HEK293 (cell line): ENCODE data around the gene AURKB.

Experiments
- CTCF ChIA-PET: fragments of 350-600 bp; formaldehyde crosslinking; extraction: SDS; loops from one replicate; lab custom pipeline; 2021; ENCODE audit warnings: antibody characterized with exemption; lab: Yijun Ruan, JAX
- POLR2A ChIA-PET: fragments of 300-600 bp; formaldehyde crosslinking; extraction: SDS; loops from one replicate; lab custom pipeline; 2020; ENCODE audit warnings: antibody characterized with exemption, inconsistent platforms; lab: Yijun Ruan, JAX
- H3K27ac ChIP-seq: fragments of 200-500 bp; sonication (Bioruptor generic); 2 replicates; pipeline ENCODE4 v1.5.1; 2014; ENCODE audit warnings: low read depth, low read length, control low read depth, inconsistent platforms; ENCODE audit errors: extremely low read depth
- H3K36me3 ChIP-seq, 2 experiments: fragments of 200-500 bp in 1 of 2; sonication (Bioruptor generic) in 1 of 2; 1 replicate in 1 of 2; 2 replicates in 1 of 2; pipeline ENCODE4 v1.5.1; 2014 to 2017; ENCODE audit warnings: inconsistent platforms in 2 of 2, low read length in 2 of 2; ENCODE audit not compliant: control insufficient read depth in 2 of 2, insufficient read depth in 1 of 2
- H3K4me1 ChIP-seq: fragments of 200-500 bp; sonication (Bioruptor generic); 2 replicates; pipeline ENCODE4 v1.5.1; 2014; ENCODE audit warnings: mild to moderate bottlenecking, low read length, inconsistent platforms; ENCODE audit not compliant: control insufficient read depth, insufficient read depth
- H3K4me3 ChIP-seq: 2 replicates; pipeline ENCODE4 v1.5.1; 2011; ENCODE audit warnings: low read depth, mild to moderate bottlenecking, control low read depth, low read length, moderate library complexity
- H3K9me3 ChIP-seq: fragments of 200-500 bp; sonication (Bioruptor generic); 2 replicates; pipeline ENCODE4 v1.5.1; 2014; ENCODE audit warnings: low read depth, low read length, inconsistent platforms; ENCODE audit not compliant: control insufficient read depth, insufficient read depth
- GLI4 ChIP-seq: fragments of 450-650 bp; formaldehyde crosslinking; IDR thresholded peaks from 2 replicates; pipeline ENCODE4 v1.5.1; 2016; ENCODE audit warnings: missing biosample characterization, missing genetic modification characterization
- GLIS1 ChIP-seq: fragments of 450-650 bp; formaldehyde crosslinking; IDR thresholded peaks from 2 replicates; pipeline ENCODE4 v1.5.1; 2016; ENCODE audit warnings: missing biosample characterization, missing genetic modification characterization
- IKZF3 ChIP-seq: fragments of 450-650 bp; IDR thresholded peaks from 2 replicates; pipeline ENCODE4 v1.5.0; 2018; ENCODE audit warnings: missing biosample characterization, mild to moderate bottlenecking, missing genetic modification characterization, moderate library complexity
- KLF17 ChIP-seq: fragments of 450-650 bp; formaldehyde crosslinking; IDR thresholded peaks from 2 replicates; pipeline ENCODE4 v1.5.1; 2016; ENCODE audit warnings: missing biosample characterization, missing genetic modification characterization
- MYNN ChIP-seq: fragments of 450-650 bp; formaldehyde crosslinking; IDR thresholded peaks from 2 replicates; pipeline ENCODE4 v1.5.1; 2016; ENCODE audit warnings: missing biosample characterization, missing genetic modification characterization, borderline replicate concordance
- OVOL3 ChIP-seq: fragments of 450-650 bp; formaldehyde crosslinking; IDR thresholded peaks from 2 replicates; pipeline ENCODE4 v1.5.1; 2016; ENCODE audit warnings: missing biosample characterization, missing genetic modification characterization
- PRDM6 ChIP-seq: fragments of 450-650 bp; formaldehyde crosslinking; IDR thresholded peaks from 2 replicates; pipeline ENCODE4 v1.5.1; 2017; ENCODE audit warnings: missing biosample characterization, missing genetic modification characterization
- SALL2 ChIP-seq: fragments of 450-650 bp; formaldehyde crosslinking; IDR thresholded peaks from 2 replicates; pipeline ENCODE4 v1.5.0; 2017; ENCODE audit warnings: missing biosample characterization, mild to moderate bottlenecking, missing genetic modification characterization, borderline replicate concordance
- TRIM28 ChIP-seq: IDR thresholded peaks from 2 replicates; pipeline ENCODE4 v1.6.1; 2011; ENCODE audit warnings: low read length, control low read depth, borderline replicate concordance
- ZEB2 ChIP-seq: fragments of 450-650 bp; formaldehyde crosslinking; IDR thresholded peaks from 2 replicates; pipeline ENCODE4 v1.5.1; 2016; ENCODE audit warnings: missing biosample characterization, missing genetic modification characterization
- ZIC2 ChIP-seq: fragments of 450-650 bp; formaldehyde crosslinking; IDR thresholded peaks from 2 replicates; pipeline ENCODE4 v1.5.1; 2016; ENCODE audit warnings: missing biosample characterization, missing genetic modification characterization
- ZNF133 ChIP-seq: fragments of 450-650 bp; formaldehyde crosslinking; IDR thresholded peaks from 2 replicates; pipeline ENCODE4 v1.5.1; 2016; ENCODE audit warnings: missing biosample characterization, missing genetic modification characterization
- ZNF354C ChIP-seq: fragments of 450-650 bp; formaldehyde crosslinking; IDR thresholded peaks from 2 replicates; pipeline ENCODE4 v1.5.1; 2016; ENCODE audit warnings: missing biosample characterization, missing genetic modification characterization, low read depth, borderline replicate concordance
- ZNF366 ChIP-seq: fragments of 450-650 bp; formaldehyde crosslinking; conservative IDR thresholded peaks from 2 replicates; pipeline ENCODE4 v1.5.1; 2016; ENCODE audit warnings: missing biosample characterization, missing genetic modification characterization
- ZNF416 ChIP-seq: fragments of 450-650 bp; formaldehyde crosslinking; IDR thresholded peaks from 2 replicates; pipeline ENCODE4 v1.5.1; 2016; ENCODE audit warnings: missing biosample characterization, missing genetic modification characterization
- ZNF48 ChIP-seq: fragments of 450-650 bp; formaldehyde crosslinking; IDR thresholded peaks from 2 replicates; pipeline ENCODE4 v1.5.1; 2016; ENCODE audit warnings: missing biosample characterization, missing genetic modification characterization
- ZNF560 ChIP-seq: fragments of 450-650 bp; formaldehyde crosslinking; IDR thresholded peaks from 2 replicates; pipeline ENCODE4 v1.5.1; 2017; ENCODE audit warnings: missing biosample characterization, missing genetic modification characterization, borderline replicate concordance
- ZNF561 ChIP-seq: fragments of 450-650 bp; IDR thresholded peaks from 2 replicates; pipeline ENCODE4 v1.5.1; 2018; ENCODE audit warnings: missing biosample characterization, missing genetic modification characterization, borderline replicate concordance
- ZNF600 ChIP-seq: fragments of 450-650 bp; formaldehyde crosslinking; IDR thresholded peaks from 2 replicates; pipeline ENCODE4 v1.5.1; 2016; ENCODE audit warnings: missing biosample characterization, missing genetic modification characterization
- ZNF626 ChIP-seq: fragments of 450-650 bp; sonication (Bioruptor Pico); formaldehyde crosslinking; IDR thresholded peaks from 2 replicates; pipeline ENCODE4 v1.5.1; 2018; ENCODE audit warnings: missing biosample characterization, missing genetic modification characterization, inconsistent platforms
- ZNF660 ChIP-seq: fragments of 450-650 bp; IDR thresholded peaks from 2 replicates; pipeline ENCODE4 v1.5.1; 2018; ENCODE audit warnings: missing biosample characterization, mild to moderate bottlenecking, missing genetic modification characterization
- ZNF677 ChIP-seq: fragments of 450-650 bp; IDR thresholded peaks from 2 replicates; pipeline ENCODE4 v1.5.0; 2018; ENCODE audit warnings: missing biosample characterization, mild to moderate bottlenecking, missing genetic modification characterization, moderate library complexity
- ZNF701 ChIP-seq: fragments of 450-650 bp; formaldehyde crosslinking; IDR thresholded peaks from 2 replicates; pipeline ENCODE4 v1.5.1; 2016; ENCODE audit warnings: missing biosample characterization, missing genetic modification characterization
- ZNF707 ChIP-seq: fragments of 450-650 bp; formaldehyde crosslinking; IDR thresholded peaks from 2 replicates; pipeline ENCODE4 v1.5.1; 2016; ENCODE audit warnings: missing biosample characterization, missing genetic modification characterization
- ZNF785 ChIP-seq: fragments of 450-650 bp; formaldehyde crosslinking; IDR thresholded peaks from 2 replicates; pipeline ENCODE4 v1.5.1; 2016; ENCODE audit warnings: missing biosample characterization, missing genetic modification characterization
- ZNF830 ChIP-seq: fragments of 450-650 bp; IDR thresholded peaks from 2 replicates; pipeline ENCODE4 v1.5.0; 2018; ENCODE audit warnings: missing biosample characterization, missing genetic modification characterization, low read depth, mild to moderate bottlenecking, moderate library complexity
- ZSCAN16 ChIP-seq: fragments of 450-650 bp; formaldehyde crosslinking; IDR thresholded peaks from 2 replicates; pipeline ENCODE4 v1.5.1; 2016; ENCODE audit warnings: missing biosample characterization, missing genetic modification characterization
- TF ChIP-seq, protein P1 (sequence below): fragments of 450-650 bp; formaldehyde crosslinking; IDR thresholded peaks from 2 replicates; pipeline ENCODE4 v1.5.1; 2017; ENCODE audit warnings: missing biosample characterization, missing genetic modification characterization
- TF ChIP-seq, protein P2 (sequence below): fragments of 450-650 bp; formaldehyde crosslinking; IDR thresholded peaks from 2 replicates; pipeline ENCODE4 v1.5.1; 2016; ENCODE audit warnings: missing biosample characterization, missing genetic modification characterization
- TF ChIP-seq, protein P3 (sequence below): IDR thresholded peaks from 2 replicates; pipeline ENCODE4 v1.6.1; 2011; ENCODE audit warnings: mild to moderate bottlenecking, low read depth, low read length, borderline replicate concordance

Gene AURKB

GRCh38 chr17:8186787-8187516, 23.4 kb downstream of the AURKB start:
- ChIA-PET POLR2A (interaction anchor here (1.4 to 13.9 kb wide), 9 partner anchors 10 to 108 kb away, joined by 4 to 394 read pairs (median 12); partner anchors contain the start of genes AURKB, CTC1, PFAS and SLC25A35), CTCF (interaction anchor here (1.0 to 1.9 kb wide), 15 partner anchors 10 to 69 kb away, joined by 3 to 12 read pairs (median 4); partner anchors contain the start of gene ALOXE3)
- no peaks in the 10 kb centered on the region for H3K36me3 ChIP-seq
- peaks cover 13% of the 10 kb centered on the region for H3K4me1 ChIP-seq
- peak overlapping the region; percentile 86 for H3K4me3 ChIP-seq
- peak overlapping the region; percentile 79 for H3K27ac ChIP-seq
- no peaks in the 10 kb centered on the region for H3K9me3 ChIP-seq
- TF ChIP-seq TRIM28 = peak; percentile 93
- TF ChIP-seq OVOL3 (tag by site-specific recombination) = no peak; the same call in none of the 2 replicates
- peak; percentile 79 for TF ChIP-seq PRDM6 (tag by site-specific recombination)
- TF ChIP-seq IKZF3 (tag by site-specific recombination) = peak; percentile 100
- no peak for TF ChIP-seq ZNF560 (tag by site-specific recombination)
- TF ChIP-seq MYNN (tag by site-specific recombination) = no peak
- TF ChIP-seq ZNF830 (tag by site-specific recombination) = no peak
- no peak for TF ChIP-seq ZNF707 (tag by site-specific recombination)
- TF ChIP-seq KLF17 (tag by site-specific recombination) = peak; percentile 82; the same call in 1 of the 2 replicates
- TF ChIP-seq SALL2 (tag by site-specific recombination) = peak; percentile 89; the same call in 1 of the 2 replicates
- TF ChIP-seq ZEB2 (tag by site-specific recombination) = peak; percentile 48; the same call in 1 of the 2 replicates
- TF ChIP-seq GLIS1 (tag by site-specific recombination) = no peak
- TF ChIP-seq, protein P1, sequence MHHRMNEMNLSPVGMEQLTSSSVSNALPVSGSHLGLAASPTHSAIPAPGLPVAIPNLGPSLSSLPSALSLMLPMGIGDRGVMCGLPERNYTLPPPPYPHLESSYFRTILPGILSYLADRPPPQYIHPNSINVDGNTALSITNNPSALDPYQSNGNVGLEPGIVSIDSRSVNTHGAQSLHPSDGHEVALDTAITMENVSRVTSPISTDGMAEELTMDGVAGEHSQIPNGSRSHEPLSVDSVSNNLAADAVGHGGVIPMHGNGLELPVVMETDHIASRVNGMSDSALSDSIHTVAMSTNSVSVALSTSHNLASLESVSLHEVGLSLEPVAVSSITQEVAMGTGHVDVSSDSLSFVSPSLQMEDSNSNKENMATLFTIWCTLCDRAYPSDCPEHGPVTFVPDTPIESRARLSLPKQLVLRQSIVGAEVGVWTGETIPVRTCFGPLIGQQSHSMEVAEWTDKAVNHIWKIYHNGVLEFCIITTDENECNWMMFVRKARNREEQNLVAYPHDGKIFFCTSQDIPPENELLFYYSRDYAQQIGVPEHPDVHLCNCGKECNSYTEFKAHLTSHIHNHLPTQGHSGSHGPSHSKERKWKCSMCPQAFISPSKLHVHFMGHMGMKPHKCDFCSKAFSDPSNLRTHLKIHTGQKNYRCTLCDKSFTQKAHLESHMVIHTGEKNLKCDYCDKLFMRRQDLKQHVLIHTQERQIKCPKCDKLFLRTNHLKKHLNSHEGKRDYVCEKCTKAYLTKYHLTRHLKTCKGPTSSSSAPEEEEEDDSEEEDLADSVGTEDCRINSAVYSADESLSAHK (tag by site-specific recombination) = peak; percentile 22; the same call in 1 of the 2 replicates
- TF ChIP-seq ZNF416 (tag by site-specific recombination) = no peak
- TF ChIP-seq, protein P2, sequence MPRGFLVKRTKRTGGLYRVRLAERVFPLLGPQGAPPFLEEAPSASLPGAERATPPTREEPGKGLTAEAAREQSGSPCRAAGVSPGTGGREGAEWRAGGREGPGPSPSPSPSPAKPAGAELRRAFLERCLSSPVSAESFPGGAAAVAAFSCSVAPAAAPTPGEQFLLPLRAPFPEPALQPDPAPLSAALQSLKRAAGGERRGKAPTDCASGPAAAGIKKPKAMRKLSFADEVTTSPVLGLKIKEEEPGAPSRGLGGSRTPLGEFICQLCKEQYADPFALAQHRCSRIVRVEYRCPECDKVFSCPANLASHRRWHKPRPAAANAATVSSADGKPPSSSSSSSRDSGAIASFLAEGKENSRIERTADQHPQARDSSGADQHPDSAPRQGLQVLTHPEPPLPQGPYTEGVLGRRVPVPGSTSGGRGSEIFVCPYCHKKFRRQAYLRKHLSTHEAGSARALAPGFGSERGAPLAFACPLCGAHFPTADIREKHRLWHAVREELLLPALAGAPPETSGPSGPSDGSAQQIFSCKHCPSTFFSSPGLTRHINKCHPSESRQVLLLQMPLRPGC = peak; percentile 76
- peak; percentile 82 for TF ChIP-seq ZSCAN16
- TF ChIP-seq ZNF677 (tag by site-specific recombination) = peak; percentile 64; the same call in 1 of the 2 replicates
- TF ChIP-seq, protein P3, sequence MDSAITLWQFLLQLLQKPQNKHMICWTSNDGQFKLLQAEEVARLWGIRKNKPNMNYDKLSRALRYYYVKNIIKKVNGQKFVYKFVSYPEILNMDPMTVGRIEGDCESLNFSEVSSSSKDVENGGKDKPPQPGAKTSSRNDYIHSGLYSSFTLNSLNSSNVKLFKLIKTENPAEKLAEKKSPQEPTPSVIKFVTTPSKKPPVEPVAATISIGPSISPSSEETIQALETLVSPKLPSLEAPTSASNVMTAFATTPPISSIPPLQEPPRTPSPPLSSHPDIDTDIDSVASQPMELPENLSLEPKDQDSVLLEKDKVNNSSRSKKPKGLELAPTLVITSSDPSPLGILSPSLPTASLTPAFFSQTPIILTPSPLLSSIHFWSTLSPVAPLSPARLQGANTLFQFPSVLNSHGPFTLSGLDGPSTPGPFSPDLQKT = 0 out of 2 replicates have a peak, but pooled peaks have one; percentile 52
- no peak for TF ChIP-seq ZNF626 (tag by site-specific recombination)
- TF ChIP-seq ZNF785 (tag by site-specific recombination) = 0 out of 2 replicates have a peak, but pooled peaks have one; percentile 27
- peak; percentile 81 for TF ChIP-seq ZNF561
- TF ChIP-seq ZNF660 (tag by site-specific recombination) = peak; percentile 78
- peak; percentile 100 for TF ChIP-seq ZNF366 (tag by site-specific recombination)
- no peak for TF ChIP-seq ZNF48 (tag by site-specific recombination)
- TF ChIP-seq GLI4 = 0 out of 2 replicates have a peak, but pooled peaks have one; percentile 51
- TF ChIP-seq ZNF701 (tag by site-specific recombination) = no peak
- TF ChIP-seq ZNF354C (tag by site-specific recombination) = no peak
- peak; percentile 9; the same call in 1 of the 2 replicates for TF ChIP-seq ZNF600
- TF ChIP-seq ZIC2 = peak; percentile 22; the same call in 1 of the 2 replicates
- no peak for TF ChIP-seq ZNF133 (tag by site-specific recombination)
